A549 (cell line): ENCODE data around the gene ZNF578.
"Not testable (repeated sequence)": the region's sequence is repeated elsewhere in the genome, so short reads cannot be mapped to it uniquely, and the experiment has no call there.

Source experiments
- EP300 ChIP-seq, 2 experiments: fragments of >200 bp; sonication (Bioruptor Twin); formaldehyde crosslinking; IDR thresholded peaks; 2 replicates in 1 of 2; 3 replicates in 1 of 2; pipeline ENCODE4 v1.6.1; 2016 to 2017
- POLR2A ChIP-seq: IDR thresholded peaks from 2 replicates; pipeline ENCODE4 v1.6.1; 2012; ENCODE audit warnings: mild to moderate bottlenecking, low read length

DNA sequence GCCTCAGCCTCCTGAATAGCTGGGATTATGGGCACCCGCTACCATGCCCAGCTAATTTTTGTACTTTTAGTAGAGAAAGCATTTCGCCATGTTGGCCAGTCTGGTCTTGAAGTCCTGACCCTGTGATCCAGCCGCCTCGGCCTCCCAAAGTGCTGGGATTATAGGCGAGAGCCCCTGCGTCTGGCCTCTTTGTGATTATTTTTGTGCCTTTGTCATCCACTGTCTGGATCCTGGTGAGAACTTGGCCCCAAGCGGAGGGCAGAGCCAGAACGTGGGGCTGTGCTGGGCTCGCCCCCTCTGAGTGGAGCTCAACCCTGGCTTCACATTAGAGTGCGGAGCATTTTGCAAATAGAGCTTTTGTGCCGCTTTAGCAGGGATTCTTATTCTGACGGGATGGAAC is 47.6 kb downstream of the ZNF578 start:
- not testable (repeated sequence) for TF ChIP-seq EP300 (IDR thresholded peaks at IDR 0.05); POLR2A
